ENCODE results near the gene ZNF646. TPM values are rescaled to one million over a fixed set of nuclear protein-coding genes. Genes with fewer than 3 reads are reported as not detected.

The ZNF646 gene
- total RNA-seq, 1 experiment from 2014 or later, result 6.9 TPM

GRCh38 chr16:31130899-31131298, 56.7 kb downstream of the ZNF646 start:
- DNase-seq (ENCODE audit: low spot score), result no peak

GRCh38 chr16:31131416-31131815, 57.2 kb downstream of the ZNF646 start:
- DNase-seq (ENCODE audit: low spot score), result no peak

- DNase-seq (ENCODE audit: low spot score), result no peak
Measured at GRCh38 chr16:31131841-31132271, 57.6 kb downstream of the ZNF646 start.

- no peak for DNase-seq (ENCODE audit: low spot score)
Measured at GRCh38 chr16:31132303-31132979, 58.2 kb downstream of the ZNF646 start.

GRCh38 chr16:31133046-31133501, 58.9 kb downstream of the ZNF646 start:
- no peak for DNase-seq (ENCODE audit: low spot score)

Other genes starting within 250 kb of the ZNF646 start
- gene BCL7C, start 180.3 kb upstream of the ZNF646 start, total RNA-seq (2014; rRNA removed; shearing (Covaris generic)), result 22.7 and 25.9 TPM in 2 replicates
- not detected in 2 replicates for gene CTF1, start 177.8 kb upstream of the ZNF646 start, total RNA-seq (2014; rRNA removed; shearing (Covaris generic))
- gene FBXL19, start 150.8 kb upstream of the ZNF646 start, total RNA-seq (2014; rRNA removed; shearing (Covaris generic)), result 5.0 and 13.8 TPM in 2 replicates
- gene ORAI3, start 125.4 kb upstream of the ZNF646 start, total RNA-seq (2014; rRNA removed; shearing (Covaris generic)), result 30.5 and 43.8 TPM in 2 replicates
- 1.4 and 1.7 TPM in 2 replicates for gene SETD1A, start 116.7 kb upstream of the ZNF646 start, total RNA-seq (2014; rRNA removed; shearing (Covaris generic))
- gene HSD3B7, start 89.2 kb upstream of the ZNF646 start, total RNA-seq (2014; rRNA removed; shearing (Covaris generic)), result 0.68 and 1.0 TPM in 2 replicates
- 0.04 TPM in 1 of 2 replicates, not detected in the other for gene STX1B, start 63.8 kb upstream of the ZNF646 start, total RNA-seq (2014; rRNA removed; shearing (Covaris generic))
- gene STX4, start 40.9 kb upstream of the ZNF646 start, total RNA-seq (2014; rRNA removed; shearing (Covaris generic)), result 10.5 and 15.7 TPM in 2 replicates
- 5.6 and 7.0 TPM in 2 replicates for gene ZNF668, start 182 bp upstream of the ZNF646 start, total RNA-seq (2014; rRNA removed; shearing (Covaris generic))
- gene PRSS53, start 14.5 kb downstream of the ZNF646 start, total RNA-seq (2014; rRNA removed; shearing (Covaris generic)), result 0.14 and 0.31 TPM in 2 replicates
- 75.1 and 81.7 TPM in 2 replicates for gene VKORC1, start 20.4 kb downstream of the ZNF646 start, total RNA-seq (2014; rRNA removed; shearing (Covaris generic))
- gene BCKDK, start 34.0 kb downstream of the ZNF646 start, total RNA-seq (2014; rRNA removed; shearing (Covaris generic)), result 32.7 and 38.6 TPM in 2 replicates
- gene KAT8, start 43.2 kb downstream of the ZNF646 start, total RNA-seq (2014; rRNA removed; shearing (Covaris generic)), result 37.9 and 40.8 TPM in 2 replicates
- 0.04 TPM in 1 of 2 replicates, not detected in the other for gene PRSS8, start 61.3 kb downstream of the ZNF646 start, total RNA-seq (2014; rRNA removed; shearing (Covaris generic))
- 0.12 TPM in 1 of 2 replicates, not detected in the other for gene PRSS36, start 75.6 kb downstream of the ZNF646 start, total RNA-seq (2014; rRNA removed; shearing (Covaris generic))
- gene FUS, start 105.7 kb downstream of the ZNF646 start, total RNA-seq (2014; rRNA removed; shearing (Covaris generic)), result 21.5 and 25.8 TPM in 2 replicates
- gene PYCARD, start 128.3 kb downstream of the ZNF646 start, total RNA-seq (2014; rRNA removed; shearing (Covaris generic)), result not detected in 2 replicates
- not detected in 2 replicates for gene TRIM72, start 139.7 kb downstream of the ZNF646 start, total RNA-seq (2014; rRNA removed; shearing (Covaris generic))
- not detected in 2 replicates for gene PYDC1, start 142.7 kb downstream of the ZNF646 start, total RNA-seq (2014; rRNA removed; shearing (Covaris generic))
- 0.02 TPM in 2 replicates for gene ITGAM, start 185.6 kb downstream of the ZNF646 start, total RNA-seq (2014; rRNA removed; shearing (Covaris generic))

Measured in H4 (cell line).